H1 (cell line): ENCODE data around the gene ICA1.

Source experiments
- CEBPB ChIP-seq: IDR thresholded peaks from 2 replicates; pipeline ENCODE4 v1.6.1; 2012; ENCODE audit warnings: low read depth, low read length
- EGR1 ChIP-seq: IDR thresholded peaks from 2 replicates; pipeline ENCODE4 v1.6.1; 2011; ENCODE audit warnings: low read depth, low read length, borderline replicate concordance
- EP300 ChIP-seq, 2 experiments: IDR thresholded peaks; 1 replicate in 1 of 2; 2 replicates in 1 of 2; pipeline ENCODE4 v1.6.1; 2011 to 2012; ENCODE audit warnings: low read depth in 2 of 2, low read length in 2 of 2, mild to moderate bottlenecking in 2 of 2, borderline replicate concordance in 1 of 2, inconsistent platforms in 1 of 2, moderate library complexity in 1 of 2
- EZH2 ChIP-seq: fragments of 200-600 bp; sonication (generic); IDR thresholded peaks from 2 replicates; pipeline ENCODE4 v1.7.1; 2012; ENCODE audit warnings: low read depth, mild to moderate bottlenecking, moderate library complexity, low read length, inconsistent platforms; ENCODE audit not compliant: severe bottlenecking
- KDM5A ChIP-seq: fragments of 200-600 bp; IDR thresholded peaks from 2 replicates; pipeline ENCODE4 v1.7.1; 2012; ENCODE audit warnings: mild to moderate bottlenecking, low read length, inconsistent platforms, mixed read lengths
- TF ChIP-seq, protein P1 (sequence below), 3 experiments: IDR thresholded peaks; 1 replicate in 2 of 3; 2 replicates in 1 of 3; pipeline versions ENCODE4 v1.5.1 to v1.6.1; 2011; ENCODE audit warnings: low read length in 3 of 3, mild to moderate bottlenecking in 3 of 3, inconsistent platforms in 2 of 3, low read depth in 1 of 3, moderate library complexity in 1 of 3; ENCODE audit not compliant: insufficient read depth in 1 of 3; ENCODE audit errors: control extremely low read depth in 1 of 3
- TF ChIP-seq, protein P2 (sequence below): IDR thresholded peaks from 2 replicates; pipeline ENCODE4 v1.6.1; 2011; ENCODE audit warnings: low read length, improper control_type of control experiment

DNA sequence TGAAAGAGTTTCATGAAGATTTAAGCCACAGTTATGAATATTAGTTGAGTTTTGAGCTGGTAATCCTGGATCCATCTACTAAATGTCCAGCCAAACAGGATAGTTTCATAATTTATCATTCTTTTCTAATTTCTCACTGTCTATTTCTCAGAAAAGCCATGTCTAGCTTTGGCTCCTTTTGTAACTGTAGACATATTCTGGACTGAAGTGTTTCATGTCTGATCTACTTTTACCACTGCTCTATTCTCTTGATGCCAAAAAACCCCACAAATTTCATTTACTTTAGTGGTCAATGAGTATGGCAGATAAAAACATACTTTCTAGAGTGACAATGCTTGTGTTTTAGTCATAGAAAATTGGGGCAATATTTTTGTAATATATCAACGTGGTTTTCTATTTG is 61.2 kb downstream of the ICA1 start:
- TF ChIP-seq EGR1 (no peak), EP300 (IDR thresholded peaks at IDR 0.05; ENCODE audit: borderline replicate concordance in 1 of 2, low read depth in 2 of 2, low read length in 2 of 2) (no peak), EZH2 (no peak), CEBPB (no peak), KDM5A (no peak)
- TF ChIP-seq, protein P1, sequence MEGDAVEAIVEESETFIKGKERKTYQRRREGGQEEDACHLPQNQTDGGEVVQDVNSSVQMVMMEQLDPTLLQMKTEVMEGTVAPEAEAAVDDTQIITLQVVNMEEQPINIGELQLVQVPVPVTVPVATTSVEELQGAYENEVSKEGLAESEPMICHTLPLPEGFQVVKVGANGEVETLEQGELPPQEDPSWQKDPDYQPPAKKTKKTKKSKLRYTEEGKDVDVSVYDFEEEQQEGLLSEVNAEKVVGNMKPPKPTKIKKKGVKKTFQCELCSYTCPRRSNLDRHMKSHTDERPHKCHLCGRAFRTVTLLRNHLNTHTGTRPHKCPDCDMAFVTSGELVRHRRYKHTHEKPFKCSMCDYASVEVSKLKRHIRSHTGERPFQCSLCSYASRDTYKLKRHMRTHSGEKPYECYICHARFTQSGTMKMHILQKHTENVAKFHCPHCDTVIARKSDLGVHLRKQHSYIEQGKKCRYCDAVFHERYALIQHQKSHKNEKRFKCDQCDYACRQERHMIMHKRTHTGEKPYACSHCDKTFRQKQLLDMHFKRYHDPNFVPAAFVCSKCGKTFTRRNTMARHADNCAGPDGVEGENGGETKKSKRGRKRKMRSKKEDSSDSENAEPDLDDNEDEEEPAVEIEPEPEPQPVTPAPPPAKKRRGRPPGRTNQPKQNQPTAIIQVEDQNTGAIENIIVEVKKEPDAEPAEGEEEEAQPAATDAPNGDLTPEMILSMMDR (IDR thresholded peaks at IDR 0.05; ENCODE audit: control extremely low read depth in 1 of 3, insufficient read depth in 1 of 3, low read depth in 1 of 3, low read length in 3 of 3), result no peak
- TF ChIP-seq, protein P2, sequence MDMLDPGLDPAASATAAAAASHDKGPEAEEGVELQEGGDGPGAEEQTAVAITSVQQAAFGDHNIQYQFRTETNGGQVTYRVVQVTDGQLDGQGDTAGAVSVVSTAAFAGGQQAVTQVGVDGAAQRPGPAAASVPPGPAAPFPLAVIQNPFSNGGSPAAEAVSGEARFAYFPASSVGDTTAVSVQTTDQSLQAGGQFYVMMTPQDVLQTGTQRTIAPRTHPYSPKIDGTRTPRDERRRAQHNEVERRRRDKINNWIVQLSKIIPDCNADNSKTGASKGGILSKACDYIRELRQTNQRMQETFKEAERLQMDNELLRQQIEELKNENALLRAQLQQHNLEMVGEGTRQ, result no peak
